HepG2 (cell line): ENCODE data around the gene SCARB2. TPM values are rescaled to one million over a fixed set of nuclear protein-coding genes. Genes with fewer than 3 reads are reported as not detected.

Experiments
- ATAC-seq: fragments of 200-7000 bp; cut with Tn5 transposase; 3 replicates; pipeline ENCODE4 v1.9.1; 2020; ENCODE audit warnings: mild to moderate bottlenecking, moderate library complexity
- BruUV-seq: library from RNA; stranded (reverse); fragments of 400-500 nt; replicated peaks from 2 replicates; lab custom pipeline; 2021; lab: Mats Ljungman, UMichigan
- CTCF ChIA-PET: fragments of 300-600 bp; formaldehyde crosslinking; extraction: SDS; loops from one replicate; lab custom pipeline; 2021; ENCODE audit warnings: low total read pairs, inconsistent platforms, low intra/inter-chr PET ratio; lab: Yijun Ruan, JAX
- POLR2A ChIA-PET: fragments of 350-600 bp; sonication (Branson Sonifier 250); formaldehyde crosslinking; loops from one replicate; lab custom pipeline; 2020; ENCODE audit warnings: antibody characterized with exemption, inconsistent platforms; lab: Yijun Ruan, JAX
- DNase-seq: peaks from one replicate; pipeline ENCODE4 v3.0.0-alpha.2; 2015; ENCODE audit warnings: low spot score
- FAIRE-seq: peaks from 3 replicates; lab custom pipeline; 2011; peaks lifted over from hg19 to GRCh38; lab: Jason Lieb, UNC
- H2AFZ ChIP-seq: one replicate; pipeline ENCODE4 v1.6.1; 2011; ENCODE audit warnings: low read length, inconsistent platforms
- H3K27ac ChIP-seq: fragments of 300-600 bp; 3 replicates; pipeline ENCODE4 v1.8.0; 2011; ENCODE audit warnings: mixed run types, mild to moderate bottlenecking, mixed read lengths, low read length, inconsistent platforms; ENCODE audit not compliant: insufficient read depth; ENCODE audit errors: extremely low read length
- H3K27me3 ChIP-seq, 2 experiments: fragments of 200-600 bp in 1 of 2; 2 replicates in 1 of 2; 3 replicates in 1 of 2; pipeline versions ENCODE4 v1.6.0 to v1.8.0; 2011; ENCODE audit warnings: low read length in 2 of 2, mild to moderate bottlenecking in 2 of 2, moderate library complexity in 2 of 2, inconsistent platforms in 1 of 2; ENCODE audit not compliant: insufficient read depth in 2 of 2, control insufficient read depth in 1 of 2
- H3K36me3 ChIP-seq, 2 experiments: fragments of 200-600 bp in 1 of 2; replicated peaks in 1 of 2; 2 replicates in 1 of 2; 3 replicates in 1 of 2; pipeline versions ENCODE4 v1.5.1 to v1.8.0; 2011; ENCODE audit warnings: low read length in 2 of 2, inconsistent platforms in 1 of 2; ENCODE audit not compliant: insufficient read depth in 2 of 2, control insufficient read depth in 1 of 2
- H3K4me1 ChIP-seq: 2 replicates; pipeline ENCODE4 v1.5.1; 2012; ENCODE audit warnings: low read length, inconsistent platforms; ENCODE audit not compliant: insufficient read depth
- H3K4me2 ChIP-seq: 2 replicates; pipeline ENCODE4 v1.6.0; 2011; ENCODE audit warnings: low read depth, low read length, inconsistent platforms
- H3K4me3 ChIP-seq, 3 experiments: fragments of 200-600 bp in 1 of 3; sonication (generic), shearing (Covaris generic) in 1 of 3; replicated peaks in 1 of 3; 2 replicates each; pipeline ENCODE4 v1.5.1; 2011 to 2016; ENCODE audit warnings: low read length in 3 of 3, inconsistent platforms in 2 of 3, low read depth in 2 of 3, mild to moderate bottlenecking in 2 of 3, control low read depth in 1 of 3, mixed read lengths in 1 of 3; ENCODE audit not compliant: insufficient read depth in 1 of 3
- H3K79me2 ChIP-seq: one replicate; pipeline ENCODE4 v1.6.1; 2011; ENCODE audit warnings: low read length, inconsistent platforms; ENCODE audit not compliant: insufficient read depth
- H3K9ac ChIP-seq: 2 replicates; pipeline ENCODE4 v1.6.0; 2011; ENCODE audit warnings: mild to moderate bottlenecking, low read depth, low read length, inconsistent platforms; ENCODE audit not compliant: insufficient read depth
- H3K9me3 ChIP-seq: 2 replicates; pipeline ENCODE4 v1.5.1; 2012; ENCODE audit warnings: mild to moderate bottlenecking, low read length
- H4K20me1 ChIP-seq: 2 replicates; pipeline ENCODE4 v1.6.0; 2011; ENCODE audit warnings: inconsistent platforms, mild to moderate bottlenecking, low read length, moderate library complexity; ENCODE audit not compliant: insufficient read depth
- ETV5 ChIP-seq: IDR thresholded peaks from 2 replicates; pipeline ENCODE4 v1.6.1; 2018; ENCODE audit warnings: missing biosample characterization, missing genetic modification reagents, inconsistent platforms, borderline replicate concordance
- JUND ChIP-seq: sonication (generic); formaldehyde crosslinking; IDR thresholded peaks from 2 replicates; pipeline ENCODE4 v1.8.0; 2022; ENCODE audit warnings: mild to moderate bottlenecking, missing genetic modification reagents
- KLF16 ChIP-seq, 2 experiments: sonication (generic) in 1 of 2; formaldehyde crosslinking in 1 of 2; IDR thresholded peaks; 2 replicates each; pipeline versions ENCODE4 v1.6.1 to v1.8.0; 2016 to 2023; ENCODE audit warnings: missing genetic modification reagents in 2 of 2, missing compliant biosample characterization in 1 of 2
- ZIK1 ChIP-seq: sonication (generic); formaldehyde crosslinking; IDR thresholded peaks from 2 replicates; pipeline ENCODE4 v1.5.0; 2020; ENCODE audit warnings: mild to moderate bottlenecking, low read depth, missing genetic modification reagents, borderline replicate concordance
- ZNF251 ChIP-seq: sonication (generic); formaldehyde crosslinking; IDR thresholded peaks from 2 replicates; pipeline ENCODE4 v1.9.0; 2021; ENCODE audit warnings: mild to moderate bottlenecking, missing genetic modification reagents
- ZNF30 ChIP-seq: sonication (generic); formaldehyde crosslinking; IDR thresholded peaks from 2 replicates; pipeline ENCODE4 v1.5.0; 2020; ENCODE audit warnings: mild to moderate bottlenecking, missing genetic modification reagents
- ZNF333 ChIP-seq: sonication (generic); formaldehyde crosslinking; IDR thresholded peaks from 2 replicates; pipeline ENCODE4 v1.4.0; 2020; ENCODE audit warnings: mild to moderate bottlenecking, missing genetic modification reagents, borderline replicate concordance
- WGBS: methylation state at CpG from one replicate; pipeline ENCODE4 v1.1.6; 2017; ENCODE audit warnings: low lambda C conversion rate; 5-methylcytosine and 5-hydroxymethylcytosine counted together
- in situ Hi-C: cut with HindIII; loops from 2 replicates; pipeline ENCODE4 v1.10.0; 2017; ENCODE audit warnings: low pct_unique_long_range_greater_than_20kb; ENCODE audit not compliant: extremely low pct_ligation_motif_present
- intact Hi-C: fragments of 100-400 bp; cut with micrococcal nuclease; formaldehyde crosslinking; loops from one replicate; pipeline ENCODE4 v1.10.0; 2022; ENCODE audit not compliant: unreplicated experiment
- polyA plus RNA-seq, 8 experiments: library from polyadenylated mRNA; depleted of rRNA in 3 of 8; stranded (reverse) in 7 of 8; unstranded in 1 of 8; fragments of >200 nt; fragmentation: Illumina TruSeq in 4 of 8; extraction: Trizol in 4 of 8; gene quantifications; 2 replicates each; pipeline versions ENCODE4 v1.2.1 to v1.2.3, GENCODE V29; 2011 to 2016; ENCODE audit warnings: low read depth in 4 of 8, missing spikeins in 1 of 8, mixed read lengths in 1 of 8; ENCODE audit not compliant: insufficient read depth in 1 of 8
- total RNA-seq, 5 experiments: library from RNA; depleted of rRNA; stranded (reverse); fragments of >200 nt; fragmentation: Illumina TruSeq; extraction: Trizol; gene quantifications; 2 replicates each; pipeline ENCODE4 v1.2.3, GENCODE V29; 2016; ENCODE audit warnings: low read depth in 1 of 5
- TF ChIP-seq, protein P1 (sequence below): sonication (generic); formaldehyde crosslinking; IDR thresholded peaks from 2 replicates; pipeline ENCODE4 v1.4.0; 2020; ENCODE audit warnings: missing genetic modification reagents, borderline replicate concordance
- TF ChIP-seq, protein P2 (sequence below): IDR thresholded peaks from 2 replicates; pipeline ENCODE4 v1.6.1; 2012; ENCODE audit warnings: low read length, improper control_type of control experiment
- TF ChIP-seq, protein P3 (sequence below): IDR thresholded peaks from 2 replicates; pipeline ENCODE4 v1.6.1; 2016
- TF ChIP-seq, protein P4 (sequence below): sonication (generic); formaldehyde crosslinking; IDR thresholded peaks from 2 replicates; pipeline ENCODE4 v1.5.0; 2020; ENCODE audit warnings: mild to moderate bottlenecking, missing genetic modification reagents, borderline replicate concordance

SCARB2 gene
- total and polyA plus RNA-seq, 2 of the 13 experiments (the other 11 are each of a cell fraction or from before 2014, with no cell fraction given) = 40.6 to 43.4 TPM

DNA sequence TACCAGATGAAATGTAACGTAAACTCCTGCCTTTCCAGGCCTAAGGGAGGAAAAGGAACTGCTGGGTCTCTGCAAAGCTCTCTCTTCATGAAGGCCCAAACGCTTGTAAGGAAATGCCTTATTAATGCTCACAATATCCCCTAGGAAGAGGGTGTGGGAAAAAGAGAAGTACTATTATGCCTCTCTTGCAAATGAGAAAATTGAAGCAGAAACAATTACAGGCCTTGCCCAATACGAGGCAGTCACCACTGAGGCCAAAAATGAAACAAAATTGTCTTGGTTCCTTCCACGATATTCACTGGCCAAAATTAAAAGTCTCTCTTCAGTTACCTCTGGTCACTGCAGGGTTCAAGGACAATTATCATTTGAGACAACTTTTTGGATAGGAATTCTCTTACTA is 3.2 kb downstream of the SCARB2 start:
- no peaks in the 10 kb centered on the region for H4K20me1 ChIP-seq
- FAIRE-seq (no peak), DNase-seq (no peak), ATAC-seq (no peak)
- in situ Hi-C loops = no loop called here
- H3K27me3 ChIP-seq = no peaks in the 10 kb centered on the region; a peak in 1 of 5 replicates
- H3K4me1 ChIP-seq = peaks cover 60% of the 10 kb centered on the region
- H3K9me3 ChIP-seq = no peaks in the 10 kb centered on the region
- TF ChIP-seq ZNF251 (CRISPR knock-in tag) = no peak
- TF ChIP-seq, protein P1, sequence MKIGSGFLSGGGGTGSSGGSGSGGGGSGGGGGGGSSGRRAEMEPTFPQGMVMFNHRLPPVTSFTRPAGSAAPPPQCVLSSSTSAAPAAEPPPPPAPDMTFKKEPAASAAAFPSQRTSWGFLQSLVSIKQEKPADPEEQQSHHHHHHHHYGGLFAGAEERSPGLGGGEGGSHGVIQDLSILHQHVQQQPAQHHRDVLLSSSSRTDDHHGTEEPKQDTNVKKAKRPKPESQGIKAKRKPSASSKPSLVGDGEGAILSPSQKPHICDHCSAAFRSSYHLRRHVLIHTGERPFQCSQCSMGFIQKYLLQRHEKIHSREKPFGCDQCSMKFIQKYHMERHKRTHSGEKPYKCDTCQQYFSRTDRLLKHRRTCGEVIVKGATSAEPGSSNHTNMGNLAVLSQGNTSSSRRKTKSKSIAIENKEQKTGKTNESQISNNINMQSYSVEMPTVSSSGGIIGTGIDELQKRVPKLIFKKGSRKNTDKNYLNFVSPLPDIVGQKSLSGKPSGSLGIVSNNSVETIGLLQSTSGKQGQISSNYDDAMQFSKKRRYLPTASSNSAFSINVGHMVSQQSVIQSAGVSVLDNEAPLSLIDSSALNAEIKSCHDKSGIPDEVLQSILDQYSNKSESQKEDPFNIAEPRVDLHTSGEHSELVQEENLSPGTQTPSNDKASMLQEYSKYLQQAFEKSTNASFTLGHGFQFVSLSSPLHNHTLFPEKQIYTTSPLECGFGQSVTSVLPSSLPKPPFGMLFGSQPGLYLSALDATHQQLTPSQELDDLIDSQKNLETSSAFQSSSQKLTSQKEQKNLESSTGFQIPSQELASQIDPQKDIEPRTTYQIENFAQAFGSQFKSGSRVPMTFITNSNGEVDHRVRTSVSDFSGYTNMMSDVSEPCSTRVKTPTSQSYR (CRISPR knock-in tag) = no peak
- no peak for TF ChIP-seq JUND
- no peak for TF ChIP-seq ETV5 (CRISPR knock-in tag)
- no peak for TF ChIP-seq ZIK1
- TF ChIP-seq, protein P2, sequence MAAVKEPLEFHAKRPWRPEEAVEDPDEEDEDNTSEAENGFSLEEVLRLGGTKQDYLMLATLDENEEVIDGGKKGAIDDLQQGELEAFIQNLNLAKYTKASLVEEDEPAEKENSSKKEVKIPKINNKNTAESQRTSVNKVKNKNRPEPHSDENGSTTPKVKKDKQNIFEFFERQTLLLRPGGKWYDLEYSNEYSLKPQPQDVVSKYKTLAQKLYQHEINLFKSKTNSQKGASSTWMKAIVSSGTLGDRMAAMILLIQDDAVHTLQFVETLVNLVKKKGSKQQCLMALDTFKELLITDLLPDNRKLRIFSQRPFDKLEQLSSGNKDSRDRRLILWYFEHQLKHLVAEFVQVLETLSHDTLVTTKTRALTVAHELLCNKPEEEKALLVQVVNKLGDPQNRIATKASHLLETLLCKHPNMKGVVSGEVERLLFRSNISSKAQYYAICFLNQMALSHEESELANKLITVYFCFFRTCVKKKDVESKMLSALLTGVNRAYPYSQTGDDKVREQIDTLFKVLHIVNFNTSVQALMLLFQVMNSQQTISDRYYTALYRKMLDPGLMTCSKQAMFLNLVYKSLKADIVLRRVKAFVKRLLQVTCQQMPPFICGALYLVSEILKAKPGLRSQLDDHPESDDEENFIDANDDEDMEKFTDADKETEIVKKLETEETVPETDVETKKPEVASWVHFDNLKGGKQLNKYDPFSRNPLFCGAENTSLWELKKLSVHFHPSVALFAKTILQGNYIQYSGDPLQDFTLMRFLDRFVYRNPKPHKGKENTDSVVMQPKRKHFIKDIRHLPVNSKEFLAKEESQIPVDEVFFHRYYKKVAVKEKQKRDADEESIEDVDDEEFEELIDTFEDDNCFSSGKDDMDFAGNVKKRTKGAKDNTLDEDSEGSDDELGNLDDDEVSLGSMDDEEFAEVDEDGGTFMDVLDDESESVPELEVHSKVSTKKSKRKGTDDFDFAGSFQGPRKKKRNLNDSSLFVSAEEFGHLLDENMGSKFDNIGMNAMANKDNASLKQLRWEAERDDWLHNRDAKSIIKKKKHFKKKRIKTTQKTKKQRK = no peak
- no peak for TF ChIP-seq ZNF333 (CRISPR knock-in tag)
- TF ChIP-seq, protein P3, sequence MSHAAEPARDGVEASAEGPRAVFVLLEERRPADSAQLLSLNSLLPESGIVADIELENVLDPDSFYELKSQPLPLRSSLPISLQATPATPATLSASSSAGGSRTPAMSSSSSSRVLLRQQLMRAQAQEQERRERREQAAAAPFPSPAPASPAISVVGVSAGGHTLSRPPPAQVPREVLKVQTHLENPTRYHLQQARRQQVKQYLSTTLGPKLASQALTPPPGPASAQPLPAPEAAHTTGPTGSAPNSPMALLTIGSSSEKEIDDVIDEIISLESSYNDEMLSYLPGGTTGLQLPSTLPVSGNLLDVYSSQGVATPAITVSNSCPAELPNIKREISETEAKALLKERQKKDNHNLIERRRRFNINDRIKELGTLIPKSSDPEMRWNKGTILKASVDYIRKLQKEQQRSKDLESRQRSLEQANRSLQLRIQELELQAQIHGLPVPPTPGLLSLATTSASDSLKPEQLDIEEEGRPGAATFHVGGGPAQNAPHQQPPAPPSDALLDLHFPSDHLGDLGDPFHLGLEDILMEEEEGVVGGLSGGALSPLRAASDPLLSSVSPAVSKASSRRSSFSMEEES (CRISPR knock-in tag) = no peak
- TF ChIP-seq ZNF30 (CRISPR knock-in tag) = no peak
- no peak for TF ChIP-seq KLF16 (CRISPR knock-in tag; IDR thresholded peaks at IDR 0.05)
- TF ChIP-seq, protein P4, sequence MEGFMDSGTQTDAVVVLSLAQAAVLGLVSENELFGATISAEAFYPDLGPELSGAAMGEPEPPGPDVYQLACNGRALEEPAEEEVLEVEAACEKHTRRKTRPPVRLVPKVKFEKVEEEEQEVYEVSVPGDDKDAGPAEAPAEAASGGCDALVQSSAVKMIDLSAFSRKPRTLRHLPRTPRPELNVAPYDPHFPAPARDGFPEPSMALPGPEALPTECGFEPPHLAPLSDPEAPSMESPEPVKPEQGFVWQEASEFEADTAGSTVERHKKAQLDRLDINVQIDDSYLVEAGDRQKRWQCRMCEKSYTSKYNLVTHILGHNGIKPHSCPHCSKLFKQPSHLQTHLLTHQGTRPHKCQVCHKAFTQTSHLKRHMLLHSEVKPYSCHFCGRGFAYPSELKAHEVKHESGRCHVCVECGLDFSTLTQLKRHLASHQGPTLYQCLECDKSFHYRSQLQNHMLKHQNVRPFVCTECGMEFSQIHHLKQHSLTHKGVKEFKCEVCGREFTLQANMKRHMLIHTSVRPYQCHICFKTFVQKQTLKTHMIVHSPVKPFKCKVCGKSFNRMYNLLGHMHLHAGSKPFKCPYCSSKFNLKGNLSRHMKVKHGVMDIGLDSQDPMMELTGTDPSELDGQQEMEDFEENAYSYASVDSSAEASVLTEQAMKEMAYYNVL (CRISPR knock-in tag) = no peak
- TF ChIP-seq, all 625 proteins: peak for 0
- Histone ChIP-seq H3K27ac (no peak overlapping the region), H3K4me3 (no peak overlapping the region), H3K36me3 (no peaks in the 10 kb centered on the region), H3K79me2 (peaks cover 65% of the 10 kb centered on the region), H2AFZ (no peak overlapping the region), H3K9ac (no peak overlapping the region), H3K4me2 (no peak overlapping the region)
- ChIA-PET CTCF (no interaction called here), POLR2A (no interaction called here)
- intact Hi-C loops = no loop called here
- no TSS peak for BruUV-seq
- WGBS = 88% methylated on average over 4 of the region's 4 CpGs
